IMR-90 (cell line): ENCODE measurements around the gene UQCRC2. TPM values are rescaled to one million over a fixed set of nuclear protein-coding genes. Genes with fewer than 3 reads are reported as not detected.
"Not testable (repeated sequence)": the region's sequence is repeated elsewhere in the genome, so short reads cannot be mapped to it uniquely, and the experiment has no call there.

Experiments used
- ATAC-seq: fragments of 200-7000 bp; cut with Tn5 transposase; 2 replicates; pipeline ENCODE4 v1.9.1; 2020; ENCODE audit warnings: low read depth, mild to moderate bottlenecking, moderate library complexity
- BruUV-seq: library from RNA; stranded (reverse); fragments of 400-500 nt; replicated peaks from 2 replicates; lab custom pipeline; 2021; lab: Mats Ljungman, UMichigan
- CTCF ChIA-PET: fragments of 300-600 bp; formaldehyde crosslinking; extraction: SDS; loops from one replicate; lab custom pipeline; 2021; ENCODE audit warnings: antibody characterized with exemption; lab: Yijun Ruan, JAX
- POLR2A ChIA-PET: fragments of 300-600 bp; sonication (Branson Sonifier 250); formaldehyde crosslinking; loops from one replicate; lab custom pipeline; 2022; ENCODE audit warnings: antibody characterized with exemption; ENCODE audit not compliant: unreplicated experiment; lab: Charles Lee
- DNase-seq: peaks from one replicate; pipeline ENCODE4 v3.0.0; 2013
- H2AFZ ChIP-seq: replicated peaks from 2 replicates; pipeline ENCODE3; 2013; ENCODE audit warnings: low read length, mild to moderate bottlenecking; ENCODE audit not compliant: poor library complexity
- H2AK5ac ChIP-seq: 2 replicates; pipeline ENCODE4 v1.6.1; 2013; ENCODE audit warnings: low read depth, low read length, inconsistent platforms
- H2AK9ac ChIP-seq: replicated peaks from 2 replicates; pipeline ENCODE3; 2013; ENCODE audit warnings: mild to moderate bottlenecking, low read depth, low read length, moderate library complexity; ENCODE audit not compliant: poor library complexity
- H2BK120ac ChIP-seq: 2 replicates; pipeline ENCODE4 v1.6.1; 2013; ENCODE audit warnings: low read depth, low read length, inconsistent platforms
- H2BK15ac ChIP-seq: 3 replicates; pipeline ENCODE4 v1.6.1; 2013; ENCODE audit warnings: low read depth, low read length, inconsistent platforms
- H2BK20ac ChIP-seq: 2 replicates; pipeline ENCODE4 v1.6.1; 2013; ENCODE audit warnings: low read depth, mild to moderate bottlenecking, inconsistent platforms, low read length, moderate library complexity
- H2BK5ac ChIP-seq: 2 replicates; pipeline ENCODE4 v1.6.1; 2013; ENCODE audit warnings: mild to moderate bottlenecking, low read depth, low read length, inconsistent platforms; ENCODE audit not compliant: poor library complexity, severe bottlenecking
- H3K14ac ChIP-seq: replicated peaks from 2 replicates; pipeline ENCODE4 v1.6.1; 2013; ENCODE audit warnings: low read depth, low read length, inconsistent platforms
- H3K18ac ChIP-seq: 2 replicates; pipeline ENCODE4 v1.6.1; 2013; ENCODE audit warnings: low read depth, low read length, control low read depth
- H3K23ac ChIP-seq: 2 replicates; pipeline ENCODE4 v1.6.1; 2013; ENCODE audit warnings: low read depth, low read length, inconsistent platforms
- H3K27ac ChIP-seq: 2 replicates; pipeline ENCODE4 v1.5.1; 2013; ENCODE audit warnings: mild to moderate bottlenecking, control low read depth, low read length; ENCODE audit not compliant: insufficient read depth
- H3K27me3 ChIP-seq: 2 replicates; pipeline ENCODE4 v1.6.1; 2013; ENCODE audit warnings: low read length; ENCODE audit not compliant: control insufficient read depth, insufficient read depth
- H3K36me3 ChIP-seq: 2 replicates; pipeline ENCODE4 v1.6.1; 2013; ENCODE audit warnings: low read length, mixed read lengths; ENCODE audit not compliant: control insufficient read depth, insufficient read depth
- H3K4ac ChIP-seq: 2 replicates; pipeline ENCODE4 v1.6.1; 2013; ENCODE audit warnings: low read depth, low read length, inconsistent platforms
- H3K4me1 ChIP-seq: 2 replicates; pipeline ENCODE4 v1.6.1; 2013; ENCODE audit warnings: low read length, mixed read lengths; ENCODE audit not compliant: control insufficient read depth, insufficient read depth
- H3K4me2 ChIP-seq: 2 replicates; pipeline ENCODE4 v1.6.1; 2013; ENCODE audit warnings: low read depth, mild to moderate bottlenecking, control low read depth, low read length, moderate library complexity
- H3K4me3 ChIP-seq: 2 replicates; pipeline ENCODE4 v1.5.1; 2013; ENCODE audit warnings: low read depth, mild to moderate bottlenecking, control low read depth, low read length, moderate library complexity; ENCODE audit not compliant: insufficient read depth
- H3K56ac ChIP-seq: 2 replicates; pipeline ENCODE4 v1.6.1; 2013; ENCODE audit warnings: low read length, inconsistent platforms; ENCODE audit not compliant: insufficient read depth; ENCODE audit errors: extremely low read depth
- H3K79me1 ChIP-seq, 2 experiments: 2 replicates each; pipeline ENCODE4 v1.6.1; 2013; ENCODE audit warnings: low read length in 2 of 2, inconsistent platforms in 1 of 2, low read depth in 1 of 2
- H3K9ac ChIP-seq: 2 replicates; pipeline ENCODE4 v1.6.1; 2013; ENCODE audit warnings: low read depth, low read length, control low read depth
- H3K9me1 ChIP-seq: 2 replicates; pipeline ENCODE4 v1.6.1; 2013; ENCODE audit warnings: low read length, inconsistent platforms; ENCODE audit not compliant: insufficient read depth
- H3K9me3 ChIP-seq: 2 replicates; pipeline ENCODE4 v1.6.1; 2013; ENCODE audit warnings: low read length; ENCODE audit not compliant: control insufficient read depth, insufficient read depth
- H4K20me1 ChIP-seq: 2 replicates; pipeline ENCODE4 v1.6.1; 2013; ENCODE audit warnings: low read length, inconsistent platforms; ENCODE audit not compliant: insufficient read depth
- H4K5ac ChIP-seq: 2 replicates; pipeline ENCODE4 v1.6.1; 2013; ENCODE audit warnings: mild to moderate bottlenecking, low read depth, low read length, control low read depth
- H4K8ac ChIP-seq, 2 experiments: 2 replicates each; pipeline ENCODE4 v1.6.1; 2013; ENCODE audit warnings: low read depth in 2 of 2, low read length in 2 of 2, control low read depth in 1 of 2, inconsistent platforms in 1 of 2
- H4K91ac ChIP-seq: 2 replicates; pipeline ENCODE4 v1.6.1; 2013; ENCODE audit warnings: low read depth, low read length, inconsistent platforms; ENCODE audit not compliant: insufficient read depth
- WGBS, 2 experiments: methylation state at CpG; one replicate each; pipeline versions ENCODE4 v1.1.5 to v1.1.7; 2013; ENCODE audit warnings: missing lambda C conversion rate in 2 of 2; ENCODE audit not compliant: insufficient read length in 1 of 2; ENCODE audit errors: extremely low coverage in 2 of 2; 5-methylcytosine and 5-hydroxymethylcytosine counted together
- dilution Hi-C: fragments of 300-500 bp; cut with HindIII; formaldehyde crosslinking; loops from one replicate; pipeline ENCODE4 v1.14.3; 2018; ENCODE audit warnings: low sequenced_read_pairs; ENCODE audit not compliant: unreplicated experiment
- in situ Hi-C: fragments of 300-500 bp; cut with MboI; formaldehyde crosslinking; loops from 3 replicates; pipeline ENCODE4 v1.14.3; 2019; ENCODE audit warnings: low sequenced_read_pairs, inconsistent platforms, mixed read lengths
- intact Hi-C: fragments of 100-400 bp; cut with micrococcal nuclease; formaldehyde crosslinking; loops from 2 replicates; pipeline ENCODE4 v1.10.0; 2022
- polyA plus RNA-seq, 3 experiments: library from polyadenylated mRNA; depleted of rRNA; stranded (reverse); fragments of >200 nt; gene quantifications; 2 replicates each; pipeline ENCODE4 v1.2.3, GENCODE V29; 2012; ENCODE audit warnings: low replicate concordance in 1 of 3
- total RNA-seq: library from RNA; depleted of rRNA; stranded (reverse); fragments of >200 nt; gene quantifications from 2 replicates; pipeline ENCODE4 v1.2.3, GENCODE V29; 2012

UQCRC2 gene
- total and polyA plus RNA-seq, 2 of the 4 experiments (the other 2 are of a cell fraction): 191 to 284 TPM

DNA sequence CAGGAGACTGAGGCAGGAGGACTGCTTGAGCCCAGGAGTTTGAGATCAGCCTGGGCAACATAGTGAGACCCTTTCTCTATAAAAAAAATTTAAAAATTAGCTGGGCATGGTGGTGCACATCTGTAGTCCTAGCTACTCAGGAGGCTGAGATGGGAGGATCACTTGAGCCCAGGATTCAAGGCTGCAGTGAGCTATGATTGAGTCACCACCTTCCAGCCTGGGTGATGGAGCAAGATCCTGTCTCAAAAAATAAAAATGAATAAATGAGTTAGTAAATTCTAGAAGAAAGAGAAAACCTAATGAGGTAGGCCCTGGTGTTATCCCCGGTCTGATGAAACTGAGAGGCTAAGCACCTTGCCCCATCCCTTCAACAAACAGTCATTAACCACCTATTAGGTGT, 48.9 kb downstream of the UQCRC2 start:
- H3K18ac ChIP-seq, H3K4me3 ChIP-seq, H3K36me3 ChIP-seq, H3K79me1 ChIP-seq, H3K27me3 ChIP-seq, H4K5ac ChIP-seq, H2AK9ac ChIP-seq, H2BK15ac ChIP-seq, BruUV-seq, H3K27ac ChIP-seq, H3K4me1 ChIP-seq, ATAC-seq, H3K9ac ChIP-seq, H2BK5ac ChIP-seq, POLR2A ChIA-PET, H4K20me1 ChIP-seq, H2AFZ ChIP-seq, dilution Hi-C loops, H3K9me3 ChIP-seq, H3K56ac ChIP-seq, H4K91ac ChIP-seq, DNase-seq, H3K4me2 ChIP-seq: not testable (repeated sequence)
- Histone ChIP-seq H3K23ac (peak overlapping the region; percentile 86; the same call in 1 of the 2 replicates), H2BK120ac (peak overlapping the region; percentile 21; the same call in 1 of the 2 replicates), H4K8ac (peak overlapping the region in 1 of 2 experiments; percentile 40; a peak in 1 of 4 replicates), H3K9me1 (peaks cover 14% of the 10 kb centered on the region), H2BK20ac (peak overlapping the region; percentile 77), H3K4ac (peak overlapping the region; percentile 73), H2AK5ac (peak overlapping the region; percentile 57; the same call in 1 of the 2 replicates), H3K14ac (peak overlapping the region; percentile 55; the same call in 1 of the 2 replicates)
- no CpG with 5 or more reads among the region's 1 CpG for WGBS, 2 experiments
- intact Hi-C loops (loop anchor here (5.0 kb wide), 1 partner anchor 295 kb away; the partner anchor contains the start of gene POLR3E), in situ Hi-C loops (loop anchor here (5.0 to 10.0 kb wide), 2 partner anchors 70 to 293 kb away; partner anchors contain the start of gene POLR3E)
- CTCF ChIA-PET: interaction anchor here (0.7 to 2.1 kb wide), 7 partner anchors 11 to 190 kb away, joined by 3 to 46 read pairs (median 4); no protein-coding TSS in a partner anchor
